ENCODE data around the gene SAMHD1.
A peak's percentile ranks its signal among the peaks of the same experiment; 100 is the strongest.
"Not testable (repeated sequence)": the region's sequence is repeated elsewhere in the genome, so short reads cannot be mapped to it uniquely, and the experiment has no call there.

The SAMHD1 gene

GRCh38 chr20:36906086-36906485 lies 45.4 kb downstream of the SAMHD1 start:
- not testable (repeated sequence) for DNase-seq

- DNase-seq = not testable (repeated sequence)
Observed at GRCh38 chr20:36905566-36905965, 45.9 kb downstream of the SAMHD1 start.

GRCh38 chr20:36904690-36905089 lies 46.8 kb downstream of the SAMHD1 start:
- no peak for DNase-seq

- no peak for DNase-seq
Observed at GRCh38 chr20:36895036-36895435, 56.5 kb downstream of the SAMHD1 start.

- DNase-seq = no peak
Observed at GRCh38 chr20:36893801-36894200, 57.7 kb downstream of the SAMHD1 start.

GRCh38 chr20:36891211-36891610 lies 60.3 kb downstream of the SAMHD1 start:
- DNase-seq = no peak

- DNase-seq = no peak
Observed at GRCh38 chr20:36890586-36890985, 60.9 kb downstream of the SAMHD1 start.

- DNase-seq = no peak
Observed at GRCh38 chr20:36888880-36889516, 62.5 kb downstream of the SAMHD1 start.

- no peak for DNase-seq
Observed at GRCh38 chr20:36887752-36888090, 63.8 kb downstream of the SAMHD1 start.

GRCh38 chr20:36886859-36887751 lies 64.4 kb downstream of the SAMHD1 start:
- DNase-seq = peak; percentile 69 to 82

- no peak for DNase-seq
Observed at GRCh38 chr20:36885356-36885755, 66.2 kb downstream of the SAMHD1 start.

- DNase-seq = no peak
Observed at GRCh38 chr20:36883977-36884535, 67.5 kb downstream of the SAMHD1 start.

GRCh38 chr20:36881888-36882287 lies 69.6 kb downstream of the SAMHD1 start:
- DNase-seq = no peak

- DNase-seq = no peak
Observed at GRCh38 chr20:36881331-36881730, 70.2 kb downstream of the SAMHD1 start.

GRCh38 chr20:36880741-36881250 lies 70.7 kb downstream of the SAMHD1 start:
- DNase-seq = no peak

- DNase-seq = no peak
Observed at GRCh38 chr20:36878941-36879340, 72.6 kb downstream of the SAMHD1 start.

- no peak for DNase-seq
Observed at GRCh38 chr20:36876473-36876833, 75.1 kb downstream of the SAMHD1 start.

- DNase-seq = no peak
Observed at GRCh38 chr20:36875702-36876472, 75.6 kb downstream of the SAMHD1 start, which contains the start of gene TLDC2. TLDC2 (plus strand) TSS chr20:36876138; CDS start chr20:36876175, 37 bp downstream.

GRCh38 chr20:36875093-36875492 lies 76.4 kb downstream of the SAMHD1 start:
- DNase-seq = not testable (repeated sequence)

GRCh38 chr20:36873498-36874189 lies 77.9 kb downstream of the SAMHD1 start:
- DNase-seq = no peak

- no peak for DNase-seq
Observed at GRCh38 chr20:36872852-36873251, 78.7 kb downstream of the SAMHD1 start.

Data from activated CD4-positive, alpha-beta T cell treated with anti-CD3 and anti-CD28 coated beads for 4 hours (primary cell).